Measurements from ENCODE around the gene MADD.

Gene MADD

DNA sequence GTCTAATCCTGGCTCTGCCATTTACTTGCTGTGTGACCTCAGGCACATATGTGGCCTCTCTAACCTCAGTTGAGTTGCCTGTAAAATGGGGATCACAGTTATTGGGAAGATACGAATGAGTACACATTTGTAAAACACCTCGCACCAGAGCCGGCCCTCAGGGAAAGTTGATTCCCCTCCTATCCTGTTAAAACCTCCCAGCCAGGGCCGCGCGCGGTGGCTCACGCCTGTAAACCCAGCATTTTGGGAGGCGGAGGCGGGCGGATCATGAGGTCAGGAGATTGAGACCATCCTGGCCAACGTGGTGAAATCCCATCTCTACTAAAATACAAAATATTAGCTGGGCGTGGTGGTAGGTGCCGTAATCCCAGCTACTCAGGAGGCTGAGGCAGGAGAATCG is 90.4 kb downstream of the MADD start:
- TF ChIP-seq, protein P1, sequence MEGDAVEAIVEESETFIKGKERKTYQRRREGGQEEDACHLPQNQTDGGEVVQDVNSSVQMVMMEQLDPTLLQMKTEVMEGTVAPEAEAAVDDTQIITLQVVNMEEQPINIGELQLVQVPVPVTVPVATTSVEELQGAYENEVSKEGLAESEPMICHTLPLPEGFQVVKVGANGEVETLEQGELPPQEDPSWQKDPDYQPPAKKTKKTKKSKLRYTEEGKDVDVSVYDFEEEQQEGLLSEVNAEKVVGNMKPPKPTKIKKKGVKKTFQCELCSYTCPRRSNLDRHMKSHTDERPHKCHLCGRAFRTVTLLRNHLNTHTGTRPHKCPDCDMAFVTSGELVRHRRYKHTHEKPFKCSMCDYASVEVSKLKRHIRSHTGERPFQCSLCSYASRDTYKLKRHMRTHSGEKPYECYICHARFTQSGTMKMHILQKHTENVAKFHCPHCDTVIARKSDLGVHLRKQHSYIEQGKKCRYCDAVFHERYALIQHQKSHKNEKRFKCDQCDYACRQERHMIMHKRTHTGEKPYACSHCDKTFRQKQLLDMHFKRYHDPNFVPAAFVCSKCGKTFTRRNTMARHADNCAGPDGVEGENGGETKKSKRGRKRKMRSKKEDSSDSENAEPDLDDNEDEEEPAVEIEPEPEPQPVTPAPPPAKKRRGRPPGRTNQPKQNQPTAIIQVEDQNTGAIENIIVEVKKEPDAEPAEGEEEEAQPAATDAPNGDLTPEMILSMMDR (IDR thresholded peaks at IDR 0.05; ENCODE audit: insufficient read depth, low read depth, low read length, missing control alignments), result no peak

GRCh38 chr11:47361419-47361818 is 91.5 kb downstream of the MADD start:
- DNase-seq (ENCODE audit: low read depth), result no peak
- TF ChIP-seq, protein P1 (IDR thresholded peaks at IDR 0.05; ENCODE audit: insufficient read depth, low read depth, low read length, missing control alignments), result no peak
- no peak overlapping the region for H3K4me3 ChIP-seq (ENCODE audit: low read depth, low read length)

More for the DNA sequence above, 90.4 kb downstream of the MADD start:
- no peak for DNase-seq (ENCODE audit: low read depth)
- H3K4me3 ChIP-seq (ENCODE audit: low read depth, low read length), result no peak overlapping the region

GRCh38 chr11:47366020-47366490 is 96.1 kb downstream of the MADD start:
- no peak overlapping the region for H3K4me3 ChIP-seq (ENCODE audit: low read depth, low read length)
- TF ChIP-seq, protein P1 (IDR thresholded peaks at IDR 0.05; ENCODE audit: insufficient read depth, low read depth, low read length, missing control alignments), result no peak
- DNase-seq (ENCODE audit: low read depth), result no peak

GRCh38 chr11:47369676-47370075 is 99.7 kb downstream of the MADD start:
- no peak overlapping the region for H3K4me3 ChIP-seq (ENCODE audit: low read depth, low read length)
- no peak for DNase-seq (ENCODE audit: low read depth)
- TF ChIP-seq, protein P1 (IDR thresholded peaks at IDR 0.05; ENCODE audit: insufficient read depth, low read depth, low read length, missing control alignments), result no peak

- DNase-seq (ENCODE audit: low read depth), result no peak
Measured at GRCh38 chr11:47372422-47372821, 102.5 kb downstream of the MADD start.

GRCh38 chr11:47373876-47374719 is 104.2 kb downstream of the MADD start:
- DNase-seq (ENCODE audit: low read depth), result peak; percentile 81
- no peak overlapping the region for H3K4me3 ChIP-seq (ENCODE audit: low read depth, low read length)
- TF ChIP-seq, protein P1 (IDR thresholded peaks at IDR 0.05; ENCODE audit: insufficient read depth, low read depth, low read length, missing control alignments), result peak; percentile 98

More at GRCh38 chr11:47372422-47372821, 102.5 kb downstream of the MADD start:
- H3K4me3 ChIP-seq (ENCODE audit: low read depth, low read length), result no peak overlapping the region
- TF ChIP-seq, protein P1 (IDR thresholded peaks at IDR 0.05; ENCODE audit: insufficient read depth, low read depth, low read length, missing control alignments), result no peak

GRCh38 chr11:47374720-47375019 is 104.7 kb downstream of the MADD start:
- H3K4me3 ChIP-seq (ENCODE audit: low read depth, low read length), result no peak overlapping the region
- TF ChIP-seq, protein P1 (IDR thresholded peaks at IDR 0.05; ENCODE audit: insufficient read depth, low read depth, low read length, missing control alignments), result no peak
- no peak for DNase-seq (ENCODE audit: low read depth)
